HG02840 (cell line): Measurements from ENCODE around the gene XRN2.

Experiments
- ATAC-seq: cut with Tn5 transposase; IDR thresholded peaks from one replicate; pipeline ENCODE4 v1.9.1; 2021; ENCODE audit warnings: mild to moderate bottlenecking, moderate library complexity, moderate number of reproducible peaks; ENCODE audit not compliant: unreplicated experiment, low FRiP score

The XRN2 gene

GRCh38 chr20:21291026-21291425, 12.1 kb upstream of the XRN2 start:
- ATAC-seq, result no peak

DNA sequence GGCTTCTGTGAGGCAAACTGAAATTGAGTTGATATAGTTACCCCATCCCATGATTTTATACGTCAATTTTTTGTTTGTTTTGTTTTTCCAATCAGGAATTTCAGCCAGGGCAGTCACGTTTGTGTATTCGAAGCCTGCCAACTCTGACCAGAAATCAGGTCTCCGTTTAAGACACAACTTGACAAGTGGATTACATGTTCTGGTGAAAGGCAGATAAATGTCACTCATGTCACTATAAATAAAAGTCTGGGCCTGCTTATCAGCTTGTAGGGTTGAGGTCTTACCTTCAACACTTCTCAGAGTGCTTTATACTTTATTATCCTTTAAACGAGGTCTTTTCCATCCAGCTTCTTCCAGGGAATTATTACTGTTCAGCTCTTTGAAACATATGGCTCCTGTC, 8.4 kb upstream of the XRN2 start:
- no peak for ATAC-seq

DNA sequence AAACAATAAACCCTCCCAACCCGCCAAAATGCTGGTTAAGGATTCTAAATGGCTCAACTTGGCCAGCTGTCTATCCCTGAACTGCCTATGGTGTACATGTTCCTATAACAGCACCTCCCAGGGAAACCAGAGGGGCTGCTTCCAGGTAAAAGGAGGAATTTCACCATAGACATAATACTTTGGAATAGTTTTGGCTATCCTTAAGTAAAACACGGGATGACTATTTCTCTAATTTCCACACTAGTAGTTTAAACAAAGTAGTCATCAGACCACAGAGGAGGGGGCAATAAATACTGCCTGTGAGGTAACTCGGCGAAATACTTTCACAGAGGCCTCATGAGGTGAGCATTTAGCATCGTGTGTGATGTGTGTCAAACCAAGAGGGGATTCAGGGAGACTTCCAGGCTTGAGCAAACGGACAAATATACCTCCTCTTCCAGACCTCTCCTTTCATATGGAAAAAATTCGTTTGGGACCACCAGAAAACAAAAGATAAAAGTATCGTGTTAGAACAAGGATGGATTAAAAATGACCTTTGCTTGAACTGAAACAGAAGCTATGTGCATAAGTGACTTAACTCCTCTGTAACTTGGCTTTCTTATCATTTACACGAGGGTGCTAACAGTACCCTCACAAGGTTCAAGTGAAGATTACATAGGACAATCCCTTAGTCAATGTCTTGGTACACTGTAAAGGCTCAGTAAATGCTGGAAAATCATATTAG, 1.0 kb upstream of the XRN2 start:
- ATAC-seq, result no peak

DNA sequence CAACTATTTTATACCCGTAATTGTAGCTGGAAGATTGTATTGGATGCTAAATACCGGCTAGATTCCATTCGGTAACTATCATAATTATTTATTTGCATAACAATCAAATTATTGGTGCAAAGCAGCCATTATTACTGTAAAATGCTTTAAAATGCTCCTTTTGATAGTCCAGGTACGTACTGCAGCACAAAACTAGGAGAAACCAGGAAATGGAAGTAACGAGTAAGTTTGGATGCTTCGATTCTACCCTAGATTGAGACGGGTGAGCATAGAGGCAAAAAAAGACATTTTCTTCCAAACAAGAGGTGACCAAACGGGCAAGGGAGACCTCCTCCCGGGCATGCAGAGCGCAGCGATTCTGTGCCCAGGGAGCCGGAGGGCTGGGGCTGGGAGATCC, 469 bp upstream of the XRN2 start:
- no peak for ATAC-seq

DNA sequence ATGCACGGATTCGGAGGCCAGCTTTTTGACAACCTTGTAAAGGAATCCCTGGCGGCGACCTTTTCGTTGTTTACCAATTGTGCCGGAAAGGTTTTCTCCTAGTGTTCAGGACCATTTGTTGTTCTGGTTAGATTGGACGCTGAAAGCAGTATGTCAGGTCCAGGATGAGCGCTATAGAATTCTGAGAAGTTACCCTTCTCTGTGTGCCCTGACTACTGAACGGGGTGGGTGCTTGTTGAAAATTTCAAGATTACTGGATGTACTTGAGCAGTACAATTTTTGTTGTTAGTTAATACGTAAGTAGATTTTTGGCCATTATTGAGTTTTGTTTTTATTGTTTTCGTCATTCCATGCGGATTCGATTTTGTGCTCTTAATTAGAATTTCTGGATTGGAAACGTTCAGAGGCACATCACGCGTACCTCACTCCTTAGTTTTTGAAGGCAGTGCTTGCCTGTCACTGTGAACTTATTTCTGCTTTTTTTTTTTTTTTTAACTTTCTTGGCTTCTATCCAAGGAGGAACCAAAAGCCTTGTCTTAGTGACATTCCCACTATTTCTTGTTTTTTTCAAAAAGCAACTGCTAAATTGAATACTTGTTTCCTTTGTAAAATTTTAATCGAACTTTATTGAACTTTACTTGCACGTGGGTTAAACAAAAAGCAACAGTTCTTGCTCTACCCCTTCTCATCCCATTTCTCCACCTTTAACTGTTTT, 898 bp downstream of the XRN2 start:
- ATAC-seq, result no peak

GRCh38 chr20:21308340-21308739, 5.2 kb downstream of the XRN2 start:
- no peak for ATAC-seq

DNA sequence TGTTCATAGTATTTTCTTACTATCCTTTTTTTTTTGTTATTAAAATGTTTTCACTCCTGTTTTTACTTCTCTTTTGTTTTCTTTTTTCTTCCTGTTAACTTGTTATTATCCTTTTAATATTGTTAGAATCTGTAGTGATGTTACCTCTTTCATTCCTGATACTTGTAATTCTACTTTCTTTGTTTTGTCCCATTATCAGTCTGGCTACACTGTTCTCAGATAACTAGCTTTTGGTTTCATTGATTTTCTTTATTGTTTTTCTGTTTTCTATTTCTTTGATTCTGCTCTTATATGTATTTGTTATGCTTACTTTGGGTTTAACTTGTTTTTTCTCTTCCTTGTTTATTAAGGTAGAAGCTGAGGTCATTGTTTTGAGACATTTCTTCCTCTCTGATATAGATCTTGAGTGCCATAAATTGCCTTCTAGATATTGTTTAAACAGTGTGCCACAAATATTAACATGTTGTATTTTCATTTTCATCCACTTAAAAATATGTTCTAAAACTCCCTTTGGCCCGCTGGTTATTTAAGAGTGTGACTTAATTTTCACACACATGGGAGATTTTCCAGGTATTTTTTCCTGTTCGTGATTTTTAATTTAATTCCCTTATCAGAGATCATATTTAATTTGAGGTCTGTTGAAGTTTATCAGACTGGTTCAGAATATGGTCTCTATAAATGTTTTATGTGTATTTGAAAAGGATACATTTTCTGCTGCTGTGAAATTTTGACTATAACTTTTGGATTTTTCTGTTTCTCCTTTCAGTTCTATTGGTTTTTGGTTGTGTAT, 6.7 kb downstream of the XRN2 start:
- ATAC-seq, result no peak

- ATAC-seq, result no peak
These were observed 9.8 kb downstream of the XRN2 start for GRCh38 chr20:21312813-21313474.

GRCh38 chr20:21315138-21315537, 12.0 kb downstream of the XRN2 start:
- ATAC-seq, result no peak

GRCh38 chr20:21322083-21322710, 19.1 kb downstream of the XRN2 start:
- ATAC-seq, result no peak

GRCh38 chr20:21322921-21323331, 19.8 kb downstream of the XRN2 start:
- ATAC-seq, result no peak

- ATAC-seq, result no peak
These were observed 20.5 kb downstream of the XRN2 start for GRCh38 chr20:21323640-21324039.

GRCh38 chr20:21324126-21324525, 21.0 kb downstream of the XRN2 start:
- ATAC-seq, result no peak

DNA sequence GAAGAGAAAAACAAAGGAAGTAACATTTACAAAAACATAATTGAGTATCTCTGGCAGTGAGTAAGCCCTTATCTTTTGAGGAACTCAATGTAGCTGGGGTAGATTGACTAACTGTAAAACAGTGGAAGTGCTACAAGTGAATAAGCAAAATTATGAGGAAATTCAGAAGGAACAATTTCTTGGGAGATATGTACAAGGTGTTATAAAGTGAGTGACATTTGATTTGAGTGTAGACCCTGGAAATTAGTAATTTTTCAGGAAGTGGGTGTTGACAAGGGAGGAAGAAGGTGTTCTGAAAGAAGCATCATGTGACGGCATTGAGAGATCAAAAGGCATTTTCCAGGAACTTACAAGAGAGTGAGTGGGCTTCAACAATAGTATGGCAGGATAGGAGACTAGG, 22.2 kb downstream of the XRN2 start:
- no peak for ATAC-seq

- ATAC-seq, result no peak
These were observed 23.6 kb downstream of the XRN2 start for GRCh38 chr20:21326700-21327099.

GRCh38 chr20:21336455-21337151, 33.5 kb downstream of the XRN2 start:
- no peak for ATAC-seq

DNA sequence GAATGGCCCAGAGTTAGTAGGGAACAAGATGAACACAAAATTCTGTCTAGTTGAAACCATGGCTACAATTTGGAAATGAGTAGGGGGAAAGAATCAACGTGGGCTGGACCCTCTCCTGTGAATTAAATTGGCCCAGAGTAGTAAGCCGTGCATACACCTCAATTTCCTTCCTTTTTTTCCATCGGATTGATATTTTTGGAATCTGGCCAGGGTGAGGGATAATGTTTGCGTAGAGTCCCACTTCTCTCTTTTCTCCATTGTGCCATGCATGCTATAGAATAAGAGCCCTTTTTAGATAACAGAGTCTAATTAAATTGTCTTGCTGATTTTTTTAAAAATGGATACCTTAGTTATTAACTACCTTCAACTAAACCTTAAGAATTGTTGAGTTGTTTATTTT, 35.2 kb downstream of the XRN2 start:
- ATAC-seq, result no peak

GRCh38 chr20:21339499-21339898, 36.4 kb downstream of the XRN2 start:
- ATAC-seq, result no peak

GRCh38 chr20:21340991-21341697, 38.0 kb downstream of the XRN2 start:
- ATAC-seq, result no peak
